Stimulated activated CD4-positive, alpha-beta T cell treated with anti-CD3 and anti-CD28 coated beads, Interleukin-1b, Interleukin-23, amount 100 ng/mL, for 48 hours (primary cell): ENCODE data around the gene ALDOC.

Source experiments
- DNase-seq: peaks from one replicate; pipeline ENCODE4 v3.0.0-alpha.2; 2020

Gene ALDOC

GRCh38 chr17:28530250-28530649 lies 46.4 kb downstream of the ALDOC start:
- no peak for DNase-seq

GRCh38 chr17:28529013-28529400 lies 47.7 kb downstream of the ALDOC start:
- no peak for DNase-seq

GRCh38 chr17:28528327-28529012 lies 48.2 kb downstream of the ALDOC start:
- no peak for DNase-seq

GRCh38 chr17:28527859-28528258 lies 48.8 kb downstream of the ALDOC start:
- DNase-seq, result no peak

GRCh38 chr17:28527181-28527681 lies 49.5 kb downstream of the ALDOC start:
- DNase-seq, result no peak

- DNase-seq, result no peak
Observed at GRCh38 chr17:28526381-28526780, 50.3 kb downstream of the ALDOC start.

GRCh38 chr17:28524476-28525424 lies 51.9 kb downstream of the ALDOC start:
- no peak for DNase-seq

GRCh38 chr17:28523876-28524275 lies 52.8 kb downstream of the ALDOC start:
- no peak for DNase-seq

- DNase-seq, result no peak
Observed at GRCh38 chr17:28523186-28523585, 53.5 kb downstream of the ALDOC start.
